ENCODE data around the gene ACAA1.

The ACAA1 gene

GRCh38 chr3:38117163-38117716, 19.7 kb downstream of the ACAA1 start:
- no peak for TF ChIP-seq CTCF (conservative IDR thresholded peaks at IDR 0.05; ENCODE audit: low read length)
- H3K4me3 ChIP-seq (ENCODE audit: low read length), result no peak overlapping the region
- no peak for DNase-seq (ENCODE audit: low read depth)

GRCh38 chr3:38116471-38117162, 20.3 kb downstream of the ACAA1 start:
- no peak overlapping the region for H3K4me3 ChIP-seq (ENCODE audit: low read length)
- DNase-seq (ENCODE audit: low read depth), result no peak
- no peak for TF ChIP-seq CTCF (conservative IDR thresholded peaks at IDR 0.05; ENCODE audit: low read length)

- no peak overlapping the region for H3K4me3 ChIP-seq (ENCODE audit: low read length)
- TF ChIP-seq CTCF (conservative IDR thresholded peaks at IDR 0.05; ENCODE audit: low read length), result no peak
These were observed 21.1 kb downstream of the ACAA1 start for GRCh38 chr3:38115645-38116427.

GRCh38 chr3:38114875-38115644, 21.9 kb downstream of the ACAA1 start:
- TF ChIP-seq CTCF (conservative IDR thresholded peaks at IDR 0.05; ENCODE audit: low read length), result no peak
- H3K4me3 ChIP-seq (ENCODE audit: low read length), result no peak overlapping the region
- DNase-seq (ENCODE audit: low read depth), result no peak

More at GRCh38 chr3:38115645-38116427, 21.1 kb downstream of the ACAA1 start:
- no peak for DNase-seq (ENCODE audit: low read depth)

- DNase-seq (ENCODE audit: low read depth), result no peak
- no peak for TF ChIP-seq CTCF (conservative IDR thresholded peaks at IDR 0.05; ENCODE audit: low read length)
- no peak overlapping the region for H3K4me3 ChIP-seq (ENCODE audit: low read length)
These were observed 22.7 kb downstream of the ACAA1 start for GRCh38 chr3:38114052-38114874.

GRCh38 chr3:38112378-38112761, 24.6 kb downstream of the ACAA1 start:
- no peak overlapping the region for H3K4me3 ChIP-seq (ENCODE audit: low read length)
- no peak for TF ChIP-seq CTCF (conservative IDR thresholded peaks at IDR 0.05; ENCODE audit: low read length)
- DNase-seq (ENCODE audit: low read depth), result no peak

All from AG10803 (cell line).